HK-2 (cell line): ENCODE measurements around the gene SH2D3A.
"Not testable (repeated sequence)": the region's sequence is repeated elsewhere in the genome, so short reads cannot be mapped to it uniquely, and the experiment has no call there.

Source experiments
- DNase-seq: peaks from one replicate; pipeline ENCODE4 v3.0.0-alpha.2; 2018; ENCODE audit not compliant: unreplicated experiment

SH2D3A gene

GRCh38 chr19:6767357-6768235 lies at the start of gene SH2D3A:
Gene SH2D3A (minus strand): TSS chr19:6767435. CDS start chr19:6763748, 3,687 bp downstream.
- DNase-seq, result peak; percentile 86

- DNase-seq, result no peak
These were observed 46.4 kb upstream of the SH2D3A start for GRCh38 chr19:6813659-6814058.

- no peak for DNase-seq
These were observed 45.4 kb upstream of the SH2D3A start for GRCh38 chr19:6812612-6813011.

GRCh38 chr19:6811906-6812305 lies 44.7 kb upstream of the SH2D3A start:
- no peak for DNase-seq

- no peak for DNase-seq
These were observed 44.1 kb upstream of the SH2D3A start for GRCh38 chr19:6811378-6811777.

- no peak for DNase-seq
These were observed 42.0 kb upstream of the SH2D3A start for GRCh38 chr19:6809262-6809661.

- DNase-seq, result no peak
These were observed 41.3 kb upstream of the SH2D3A start for GRCh38 chr19:6808494-6808893.

GRCh38 chr19:6807291-6807690 lies 40.1 kb upstream of the SH2D3A start:
- DNase-seq, result no peak

- no peak for DNase-seq
These were observed 39.3 kb upstream of the SH2D3A start for GRCh38 chr19:6806488-6806887.

- no peak for DNase-seq
These were observed 35.8 kb upstream of the SH2D3A start for GRCh38 chr19:6803036-6803404.

- DNase-seq, result peak; percentile 81
These were observed 35.3 kb upstream of the SH2D3A start for GRCh38 chr19:6802336-6803035.

GRCh38 chr19:6801485-6802086 lies 34.4 kb upstream of the SH2D3A start:
- peak; percentile 88 for DNase-seq

- DNase-seq, result peak; percentile 88
These were observed 33.8 kb upstream of the SH2D3A start for GRCh38 chr19:6800991-6801484.

GRCh38 chr19:6800160-6800790 lies 33.0 kb upstream of the SH2D3A start:
- DNase-seq, result not testable (repeated sequence)

- DNase-seq, result no peak
These were observed 30.4 kb upstream of the SH2D3A start for GRCh38 chr19:6797646-6798045.

- DNase-seq, result no peak
These were observed 29.0 kb upstream of the SH2D3A start for GRCh38 chr19:6796278-6796677.

GRCh38 chr19:6794686-6795431 lies 27.6 kb upstream of the SH2D3A start:
- no peak for DNase-seq

GRCh38 chr19:6793973-6794372 lies 26.7 kb upstream of the SH2D3A start:
- DNase-seq, result no peak

GRCh38 chr19:6793411-6793810 lies 26.2 kb upstream of the SH2D3A start:
- no peak for DNase-seq

- no peak for DNase-seq
These were observed 24.0 kb upstream of the SH2D3A start for GRCh38 chr19:6791237-6791636.
